Measurements from ENCODE around the gene AZGP1.

- TF ChIP-seq CTCF (conservative IDR thresholded peaks at IDR 0.05; ENCODE audit: low read depth, low read length) (no peak), EZH2 (IDR thresholded peaks at IDR 0.05; ENCODE audit: borderline replicate concordance, low read depth, low read length, poor library complexity, severe bottlenecking) (no peak)
These were observed 52.6 kb downstream of the AZGP1 start for GRCh38 chr7:99923200-99923599.

All from A673 (cell line).